Measurements from ENCODE around the gene ZMAT5.

DNA sequence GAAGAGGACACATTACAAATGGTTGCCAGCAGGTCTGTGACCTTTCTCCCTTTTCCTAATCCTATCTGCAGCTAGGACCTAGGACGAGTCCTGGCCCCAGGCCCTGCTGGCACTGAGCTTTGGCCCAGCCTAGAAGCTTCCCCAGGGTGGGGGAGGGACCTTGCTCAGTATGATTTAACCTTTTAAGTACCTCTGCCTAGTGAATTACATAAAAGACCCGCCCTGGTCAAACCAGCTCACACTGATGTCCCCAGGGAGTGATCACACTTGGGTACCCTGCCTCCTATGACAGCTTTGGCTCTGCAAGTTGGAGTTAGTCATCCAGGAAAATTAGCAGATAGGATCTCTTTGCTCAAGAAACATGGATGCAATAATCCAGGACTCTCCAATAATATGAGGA, 49.3 kb upstream of the ZMAT5 start:
- TF ChIP-seq POLR2A (IDR thresholded peaks at IDR 0.05; ENCODE audit: low read length) = no peak
- TF ChIP-seq, protein P1, sequence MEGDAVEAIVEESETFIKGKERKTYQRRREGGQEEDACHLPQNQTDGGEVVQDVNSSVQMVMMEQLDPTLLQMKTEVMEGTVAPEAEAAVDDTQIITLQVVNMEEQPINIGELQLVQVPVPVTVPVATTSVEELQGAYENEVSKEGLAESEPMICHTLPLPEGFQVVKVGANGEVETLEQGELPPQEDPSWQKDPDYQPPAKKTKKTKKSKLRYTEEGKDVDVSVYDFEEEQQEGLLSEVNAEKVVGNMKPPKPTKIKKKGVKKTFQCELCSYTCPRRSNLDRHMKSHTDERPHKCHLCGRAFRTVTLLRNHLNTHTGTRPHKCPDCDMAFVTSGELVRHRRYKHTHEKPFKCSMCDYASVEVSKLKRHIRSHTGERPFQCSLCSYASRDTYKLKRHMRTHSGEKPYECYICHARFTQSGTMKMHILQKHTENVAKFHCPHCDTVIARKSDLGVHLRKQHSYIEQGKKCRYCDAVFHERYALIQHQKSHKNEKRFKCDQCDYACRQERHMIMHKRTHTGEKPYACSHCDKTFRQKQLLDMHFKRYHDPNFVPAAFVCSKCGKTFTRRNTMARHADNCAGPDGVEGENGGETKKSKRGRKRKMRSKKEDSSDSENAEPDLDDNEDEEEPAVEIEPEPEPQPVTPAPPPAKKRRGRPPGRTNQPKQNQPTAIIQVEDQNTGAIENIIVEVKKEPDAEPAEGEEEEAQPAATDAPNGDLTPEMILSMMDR (IDR thresholded peaks at IDR 0.05) = no peak

Data from A549 (cell line).